Retinal pigment epithelial cell (primary cell): ENCODE measurements around the gene FILIP1.

ENCODE experiments used
- DNase-seq: peaks from one replicate; pipeline ENCODE4 v3.0.0-alpha.2; 2010; ENCODE audit warnings: low read depth
- H3K4me3 ChIP-seq: 2 replicates; pipeline ENCODE4 v1.5.1; 2011; ENCODE audit warnings: mild to moderate bottlenecking, low read length, control low read depth, moderate library complexity
- TF ChIP-seq, protein P1 (sequence below): conservative IDR thresholded peaks from 2 replicates; pipeline ENCODE4 v1.5.1; 2011; ENCODE audit warnings: low read depth, low read length, control low read depth, inconsistent platforms

FILIP1 gene

DNA sequence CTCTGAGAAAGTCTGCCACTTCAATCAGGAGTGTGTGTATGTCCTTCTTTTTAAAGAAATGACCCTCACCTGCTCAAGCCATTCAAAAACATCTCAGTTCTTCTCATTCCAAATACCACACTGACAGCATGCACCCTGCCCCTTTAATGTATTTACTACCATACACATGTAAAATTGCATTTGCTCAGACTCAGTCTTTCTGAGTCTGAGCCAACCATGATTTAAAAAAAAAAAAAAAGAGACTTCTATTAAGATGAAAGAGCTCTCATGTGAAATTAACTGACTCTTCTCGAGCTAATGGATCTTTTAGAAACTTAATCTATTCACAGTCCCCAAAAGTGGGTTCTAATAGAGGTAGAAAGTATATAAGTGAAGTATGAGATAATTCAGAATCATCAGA lies 1.4 kb upstream of the FILIP1 start:
- no peak for DNase-seq
- H3K4me3 ChIP-seq: no peak overlapping the region
- TF ChIP-seq, protein P1, sequence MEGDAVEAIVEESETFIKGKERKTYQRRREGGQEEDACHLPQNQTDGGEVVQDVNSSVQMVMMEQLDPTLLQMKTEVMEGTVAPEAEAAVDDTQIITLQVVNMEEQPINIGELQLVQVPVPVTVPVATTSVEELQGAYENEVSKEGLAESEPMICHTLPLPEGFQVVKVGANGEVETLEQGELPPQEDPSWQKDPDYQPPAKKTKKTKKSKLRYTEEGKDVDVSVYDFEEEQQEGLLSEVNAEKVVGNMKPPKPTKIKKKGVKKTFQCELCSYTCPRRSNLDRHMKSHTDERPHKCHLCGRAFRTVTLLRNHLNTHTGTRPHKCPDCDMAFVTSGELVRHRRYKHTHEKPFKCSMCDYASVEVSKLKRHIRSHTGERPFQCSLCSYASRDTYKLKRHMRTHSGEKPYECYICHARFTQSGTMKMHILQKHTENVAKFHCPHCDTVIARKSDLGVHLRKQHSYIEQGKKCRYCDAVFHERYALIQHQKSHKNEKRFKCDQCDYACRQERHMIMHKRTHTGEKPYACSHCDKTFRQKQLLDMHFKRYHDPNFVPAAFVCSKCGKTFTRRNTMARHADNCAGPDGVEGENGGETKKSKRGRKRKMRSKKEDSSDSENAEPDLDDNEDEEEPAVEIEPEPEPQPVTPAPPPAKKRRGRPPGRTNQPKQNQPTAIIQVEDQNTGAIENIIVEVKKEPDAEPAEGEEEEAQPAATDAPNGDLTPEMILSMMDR: no peak

DNA sequence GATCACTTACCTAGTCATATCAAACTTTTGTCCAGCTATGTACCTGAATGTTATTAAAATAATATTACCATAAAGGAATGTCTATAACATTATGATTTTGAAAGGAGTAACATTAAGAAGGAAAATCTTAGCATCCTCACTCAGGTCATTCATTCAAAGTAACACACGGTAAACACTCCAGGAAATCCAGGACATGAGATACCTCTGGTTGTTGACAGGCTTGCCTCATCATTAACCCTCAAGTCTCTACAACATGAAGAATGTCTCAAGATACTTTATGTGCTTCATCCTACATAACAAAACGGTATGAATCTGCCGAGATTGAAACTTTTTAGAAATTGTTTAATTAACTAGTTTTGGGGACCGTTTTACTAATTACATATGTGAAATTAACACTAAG lies 690 bp upstream of the FILIP1 start:
- H3K4me3 ChIP-seq: no peak overlapping the region
- TF ChIP-seq, protein P1: no peak
- DNase-seq: no peak

DNA sequence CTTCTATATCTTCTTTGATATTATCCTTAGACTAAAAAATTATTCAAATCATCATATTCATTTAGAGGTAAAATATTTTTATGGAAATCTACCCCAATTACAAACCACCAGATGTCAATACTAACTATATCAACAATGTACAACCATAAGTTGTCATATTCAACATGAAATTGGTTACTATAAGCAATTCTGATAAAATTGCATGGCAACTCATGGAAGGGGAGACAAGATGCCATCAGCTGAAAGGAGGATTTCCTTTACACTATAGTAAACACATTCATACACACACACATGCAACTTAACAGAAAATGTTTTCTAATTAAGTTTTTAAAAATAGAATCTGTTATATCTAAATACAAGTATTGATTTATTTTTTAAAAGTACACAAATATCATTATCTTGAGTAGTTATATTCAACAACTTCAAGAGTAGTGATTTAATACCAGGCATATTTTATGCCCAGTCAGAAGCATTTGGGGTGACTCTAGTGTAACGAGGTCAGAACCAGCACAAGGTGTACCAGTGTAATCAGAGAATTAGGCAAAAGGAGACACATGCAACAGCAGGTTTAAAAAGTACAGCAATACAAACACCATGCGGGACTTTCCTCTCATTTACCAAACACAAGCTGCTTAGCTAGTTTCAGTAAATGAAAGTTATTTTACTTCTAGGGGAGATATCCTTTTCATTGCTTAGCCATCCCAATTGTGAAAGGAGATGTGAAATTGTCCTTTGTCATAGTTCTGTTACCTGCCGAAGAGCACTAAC lies 1.0 kb downstream of the FILIP1 start:
- H3K4me3 ChIP-seq: no peak overlapping the region
- TF ChIP-seq, protein P1: no peak

DNA sequence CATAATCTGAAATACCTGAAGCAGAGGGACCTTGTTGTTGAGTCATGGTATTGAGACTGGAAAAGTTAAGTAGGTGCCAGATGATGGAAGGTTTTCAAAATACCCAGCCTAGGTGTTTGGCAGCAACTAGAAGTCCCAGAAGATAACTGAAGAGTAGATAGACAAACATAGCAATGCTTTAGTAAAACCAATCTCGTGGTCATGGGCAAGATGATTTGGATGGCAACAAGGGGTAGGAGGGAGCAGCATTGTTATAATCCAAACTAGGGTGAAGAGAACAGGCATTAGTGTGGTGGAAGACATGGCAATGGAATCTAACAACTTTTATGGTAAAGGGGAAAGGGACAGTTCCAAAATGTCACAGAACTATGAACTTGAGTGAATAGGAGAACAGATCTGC lies 2.3 kb downstream of the FILIP1 start:
- TF ChIP-seq, protein P1: no peak

More for the DNA sequence above, 1.0 kb downstream of the FILIP1 start:
- no peak for DNase-seq

DNA sequence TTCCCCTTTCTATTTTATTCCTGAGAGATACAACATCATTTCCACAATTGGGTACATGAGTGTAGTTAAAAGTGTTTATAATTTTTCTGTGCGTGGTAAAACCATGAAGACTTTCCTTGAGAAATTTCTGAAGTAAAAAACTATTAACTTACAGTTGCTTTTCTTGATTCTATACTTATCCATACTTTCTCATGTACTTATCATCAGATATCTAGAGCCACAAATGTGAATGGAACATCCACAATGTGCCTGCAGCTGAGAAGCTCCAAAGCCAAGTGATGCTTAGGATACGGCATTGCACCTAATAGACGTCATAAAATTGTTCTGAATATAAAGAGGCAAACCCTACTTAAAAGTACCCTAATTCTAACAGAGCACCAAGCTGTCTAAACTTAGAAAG lies 2.9 kb downstream of the FILIP1 start:
- no peak for DNase-seq
- TF ChIP-seq, protein P1: no peak
- no peak overlapping the region for H3K4me3 ChIP-seq

More for the DNA sequence above, 2.3 kb downstream of the FILIP1 start:
- no peak for DNase-seq
- no peak overlapping the region for H3K4me3 ChIP-seq

DNA sequence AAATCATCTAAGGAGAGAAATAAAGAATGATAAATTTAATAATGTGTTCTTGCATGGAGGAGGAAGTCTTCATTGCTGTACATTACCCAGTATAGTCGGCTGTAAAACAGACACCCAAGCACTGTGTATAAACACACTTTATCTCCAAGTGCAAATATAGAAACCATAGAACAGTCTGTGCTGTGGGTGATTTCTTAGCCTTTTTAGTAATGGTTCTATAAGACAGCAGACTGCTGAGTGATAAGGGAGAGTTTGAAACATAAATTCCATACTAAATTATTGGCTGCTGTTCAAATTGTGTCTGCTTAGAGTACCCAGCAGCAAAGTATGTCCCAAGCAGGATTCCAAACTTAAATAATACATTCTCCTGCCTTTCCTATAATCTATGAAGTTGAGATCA lies 4.6 kb downstream of the FILIP1 start:
- H3K4me3 ChIP-seq: no peak overlapping the region
- TF ChIP-seq, protein P1: no peak
- peak; percentile 22 for DNase-seq

DNA sequence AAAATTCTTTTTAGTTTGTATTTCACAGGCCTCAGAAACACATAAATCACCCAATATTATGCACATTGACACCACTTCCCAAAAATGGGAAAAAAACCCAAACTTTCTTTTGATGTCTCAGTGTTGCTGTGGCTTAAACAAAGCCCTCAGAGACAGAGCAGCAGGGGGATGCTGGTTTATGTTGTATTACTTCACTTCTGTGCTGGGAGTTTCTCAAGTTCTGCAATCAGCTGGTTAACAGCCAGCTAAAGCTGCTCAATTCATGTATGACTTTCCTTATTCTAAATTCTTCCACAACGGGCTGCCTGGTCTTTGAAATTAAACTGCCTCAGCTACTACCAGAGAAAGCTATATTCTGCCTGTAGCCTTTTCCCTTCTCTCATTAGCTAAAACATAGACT lies 5.6 kb downstream of the FILIP1 start:
- H3K4me3 ChIP-seq: no peak overlapping the region
- no peak for DNase-seq
- TF ChIP-seq, protein P1: no peak
